ENCODE results near the gene TNIP2.

Gene TNIP2

DNA sequence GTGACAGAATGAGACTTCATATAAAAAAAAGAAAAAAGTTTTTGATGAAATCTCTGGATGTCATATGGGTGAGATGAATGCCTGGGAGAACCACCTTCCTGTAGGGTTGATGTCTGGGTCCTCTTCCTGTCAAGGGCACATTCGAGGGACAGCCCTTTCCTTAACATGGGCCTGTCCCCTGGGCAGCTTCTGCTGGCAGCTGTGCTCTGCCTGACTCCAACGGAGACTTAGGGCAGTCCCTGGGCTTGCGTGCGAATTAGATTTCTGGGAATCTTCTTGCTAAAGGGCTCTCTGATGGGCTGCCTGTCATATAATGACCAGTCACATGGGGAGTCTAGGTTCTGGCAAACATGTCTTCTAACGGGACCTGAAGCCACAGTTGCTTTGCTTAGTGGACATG is 40.7 kb downstream of the TNIP2 start:
- no peak for DNase-seq (ENCODE audit: low spot score in 2 of 2)
- Histone ChIP-seq H3K27me3 (ENCODE audit: low read depth) (no peaks in the 10 kb centered on the region), H3K9me3 (no peaks in the 10 kb centered on the region), H3K4me3 (no peak overlapping the region), H3K4me1 (peaks cover 5% of the 10 kb centered on the region), H3K36me3 (replicated peaks) (peaks cover 52% of the 10 kb centered on the region)
- in situ Hi-C loops (cut with MboI; ENCODE audit: low sequenced_read_pairs), result no loop called here

DNA sequence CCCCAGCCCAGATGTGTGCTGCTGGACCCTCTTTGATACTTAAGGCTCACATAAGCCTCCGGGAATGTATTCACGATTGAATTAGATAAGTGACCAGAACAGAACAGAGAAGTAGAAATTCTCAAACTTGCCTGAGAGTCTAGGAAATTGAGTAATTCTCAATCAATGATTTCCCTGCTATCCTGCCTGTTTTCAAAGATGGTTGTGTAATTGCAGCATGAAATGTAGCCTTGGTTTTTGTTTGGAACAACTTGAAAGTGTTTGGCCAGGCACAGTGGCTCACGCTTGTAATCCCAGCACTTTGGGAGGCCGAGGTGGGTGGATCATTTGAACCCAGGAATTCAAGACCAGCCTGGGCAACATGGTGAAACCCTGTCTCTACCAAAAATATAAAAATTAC is 41.2 kb downstream of the TNIP2 start:
- no peak overlapping the region for H3K4me3 ChIP-seq
- H3K9me3 ChIP-seq, result no peaks in the 10 kb centered on the region
- peaks cover 5% of the 10 kb centered on the region for H3K4me1 ChIP-seq
- H3K36me3 ChIP-seq (replicated peaks), result peaks cover 47% of the 10 kb centered on the region
- no peak for DNase-seq (ENCODE audit: low spot score in 2 of 2)
- in situ Hi-C loops (cut with MboI; ENCODE audit: low sequenced_read_pairs), result no loop called here
- no peaks in the 10 kb centered on the region for H3K27me3 ChIP-seq (ENCODE audit: low read depth)

DNA sequence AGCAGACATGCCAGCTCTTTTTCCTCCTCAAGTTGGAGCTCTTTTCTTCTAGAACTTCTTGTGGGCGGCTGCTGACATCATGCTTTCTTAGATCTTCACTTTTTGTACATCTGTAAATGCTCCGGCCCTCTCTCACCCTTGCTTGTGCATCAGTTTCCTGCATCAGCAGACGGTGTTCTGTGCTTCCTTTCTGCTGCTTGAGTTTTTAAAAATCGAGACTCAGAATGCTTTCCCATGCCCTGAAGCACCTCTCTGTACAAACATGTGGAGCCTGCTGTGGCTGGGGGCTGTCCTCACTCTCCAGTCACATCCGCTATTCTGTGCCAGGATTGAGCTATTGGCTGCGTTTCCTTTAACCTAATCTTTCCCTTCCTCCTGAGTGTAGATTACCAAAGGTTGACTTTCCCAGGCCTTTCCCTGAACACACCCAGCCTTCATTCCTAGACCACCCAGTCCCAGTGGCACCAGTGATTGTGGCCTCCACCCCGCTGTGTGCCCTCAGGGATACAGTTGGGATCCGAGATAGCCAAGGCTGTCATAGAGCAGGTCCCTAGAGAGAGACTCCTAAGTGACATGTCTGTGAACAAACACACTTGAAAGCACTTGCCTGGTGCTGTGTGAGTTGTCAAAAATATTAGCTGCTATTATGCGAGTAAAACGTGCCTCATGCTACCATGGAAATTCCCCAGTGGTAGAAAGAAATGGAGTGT is 41.9 kb downstream of the TNIP2 start:
- Histone ChIP-seq H3K27me3 (ENCODE audit: low read depth) (no peaks in the 10 kb centered on the region), H3K36me3 (replicated peaks) (peaks cover 45% of the 10 kb centered on the region), H3K9me3 (no peaks in the 10 kb centered on the region), H3K4me1 (peaks cover 5% of the 10 kb centered on the region), H3K4me3 (no peak overlapping the region)
- no peak for DNase-seq (ENCODE audit: low spot score in 2 of 2)
- in situ Hi-C loops (cut with MboI; ENCODE audit: low sequenced_read_pairs), result no loop called here

GRCh38 chr4:2713337-2713736 is 42.8 kb downstream of the TNIP2 start:
- in situ Hi-C loops (cut with MboI; ENCODE audit: low sequenced_read_pairs), result no loop called here
- Histone ChIP-seq H3K4me1 (peaks cover 5% of the 10 kb centered on the region), H3K9me3 (no peaks in the 10 kb centered on the region), H3K4me3 (no peak overlapping the region), H3K36me3 (replicated peaks) (peaks cover 36% of the 10 kb centered on the region), H3K27me3 (ENCODE audit: low read depth) (no peaks in the 10 kb centered on the region)
- no peak for DNase-seq (ENCODE audit: low spot score in 2 of 2)

- Histone ChIP-seq H3K36me3 (replicated peaks) (peaks cover 33% of the 10 kb centered on the region), H3K4me1 (peaks cover 5% of the 10 kb centered on the region), H3K4me3 (no peak overlapping the region), H3K27me3 (ENCODE audit: low read depth) (no peaks in the 10 kb centered on the region), H3K9me3 (no peaks in the 10 kb centered on the region)
- in situ Hi-C loops (cut with MboI; ENCODE audit: low sequenced_read_pairs), result no loop called here
- DNase-seq (ENCODE audit: low spot score in 2 of 2), result peak; percentile 12 to 50
Measured at GRCh38 chr4:2712261-2712842, 43.8 kb downstream of the TNIP2 start.

DNA sequence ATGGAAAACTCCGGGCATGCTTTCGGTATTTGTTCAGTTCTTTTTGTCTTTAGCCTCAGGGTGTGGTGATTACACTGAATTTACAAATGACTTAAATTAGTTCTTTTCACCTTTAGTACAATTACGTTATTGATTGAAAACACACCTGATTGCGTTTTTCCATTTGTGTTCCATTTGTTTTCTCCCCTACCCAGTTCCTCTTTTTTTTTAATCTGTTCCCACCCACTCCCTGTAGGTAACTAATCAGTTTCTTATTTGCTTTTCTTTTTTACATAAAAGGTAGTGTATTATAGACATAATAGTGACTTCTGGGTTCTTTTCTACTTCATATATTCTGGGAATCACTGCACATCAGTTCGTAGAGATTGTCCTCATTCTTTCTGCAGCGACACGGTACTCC is 53.4 kb downstream of the TNIP2 start:
- Histone ChIP-seq H3K36me3 (replicated peaks) (peaks cover 61% of the 10 kb centered on the region), H3K27me3 (ENCODE audit: low read depth) (no peaks in the 10 kb centered on the region), H3K4me3 (no peak overlapping the region), H3K9me3 (no peaks in the 10 kb centered on the region), H3K4me1 (no peaks in the 10 kb centered on the region)
- in situ Hi-C loops (cut with MboI; ENCODE audit: low sequenced_read_pairs), result no loop called here
- no peak for DNase-seq (ENCODE audit: low spot score in 2 of 2)

DNA sequence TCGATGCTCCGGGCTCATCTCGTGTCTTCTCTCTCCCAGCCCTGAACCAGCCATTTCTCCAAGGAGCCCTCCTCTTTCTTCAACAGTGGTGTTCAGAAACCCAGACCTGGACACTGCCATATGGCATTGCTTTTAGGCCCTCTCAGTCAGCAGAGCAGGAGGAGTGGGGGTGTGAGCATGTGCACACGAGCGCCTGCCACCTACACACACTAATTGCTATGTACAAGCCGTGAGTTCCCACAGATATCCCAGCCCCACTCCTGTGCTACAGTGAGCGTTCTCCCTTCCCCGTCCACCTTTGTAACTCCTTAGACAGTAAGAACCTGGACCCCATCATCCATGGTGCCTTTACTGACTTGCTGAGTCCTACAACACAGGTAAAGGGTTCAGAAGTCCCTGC is 53.8 kb downstream of the TNIP2 start:
- in situ Hi-C loops (cut with MboI; ENCODE audit: low sequenced_read_pairs), result no loop called here
- Histone ChIP-seq H3K27me3 (ENCODE audit: low read depth) (no peaks in the 10 kb centered on the region), H3K9me3 (no peaks in the 10 kb centered on the region), H3K4me3 (no peak overlapping the region), H3K4me1 (no peaks in the 10 kb centered on the region), H3K36me3 (replicated peaks) (peaks cover 64% of the 10 kb centered on the region)
- no peak for DNase-seq (ENCODE audit: low spot score in 2 of 2)

- no peak for DNase-seq (ENCODE audit: low spot score in 2 of 2)
- Histone ChIP-seq H3K27me3 (ENCODE audit: low read depth) (no peaks in the 10 kb centered on the region), H3K4me3 (no peak overlapping the region), H3K4me1 (no peaks in the 10 kb centered on the region), H3K36me3 (replicated peaks) (peaks cover 80% of the 10 kb centered on the region), H3K9me3 (no peaks in the 10 kb centered on the region)
- in situ Hi-C loops (cut with MboI; ENCODE audit: low sequenced_read_pairs), result no loop called here
Measured at GRCh38 chr4:2700031-2700430, 56.1 kb downstream of the TNIP2 start.

- DNase-seq (ENCODE audit: low spot score in 2 of 2), result no peak
- H3K36me3 ChIP-seq (replicated peaks), result peaks cover 84% of the 10 kb centered on the region
- no peaks in the 10 kb centered on the region for H3K27me3 ChIP-seq (ENCODE audit: low read depth)
- no peaks in the 10 kb centered on the region for H3K9me3 ChIP-seq
- H3K4me1 ChIP-seq, result no peaks in the 10 kb centered on the region
- in situ Hi-C loops (cut with MboI; ENCODE audit: low sequenced_read_pairs), result no loop called here
- no peak overlapping the region for H3K4me3 ChIP-seq
Measured at GRCh38 chr4:2699534-2699933, 56.6 kb downstream of the TNIP2 start.

DNA sequence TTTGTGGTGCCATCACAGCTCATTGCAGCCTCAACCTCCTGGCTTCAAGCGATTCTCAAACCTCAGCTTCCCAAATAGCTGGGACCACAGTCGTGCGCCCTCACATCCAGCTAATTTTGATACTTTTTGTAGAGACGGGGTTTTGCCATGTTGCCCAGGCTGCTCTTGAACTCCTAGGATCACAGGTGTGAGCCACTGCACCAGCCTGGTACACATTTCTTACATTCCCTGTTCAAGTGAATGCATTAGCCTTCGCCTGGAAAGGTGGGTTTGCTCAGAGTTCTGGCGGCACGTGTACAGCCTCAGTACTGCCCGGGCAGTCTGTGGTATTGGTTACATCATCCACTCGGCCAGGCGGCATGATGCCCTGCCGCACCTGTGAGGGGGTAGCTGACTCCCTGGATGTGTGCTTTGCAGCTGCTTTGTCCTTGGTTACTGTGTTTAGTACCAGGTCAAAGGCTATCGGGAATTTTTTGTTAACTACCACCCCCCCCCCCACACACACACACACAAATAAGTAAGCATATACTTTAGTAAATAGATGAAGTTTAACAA is 57.1 kb downstream of the TNIP2 start:
- DNase-seq (ENCODE audit: low spot score in 2 of 2), result no peak
- H3K4me3 ChIP-seq, result no peak overlapping the region
- H3K27me3 ChIP-seq (ENCODE audit: low read depth), result no peaks in the 10 kb centered on the region
- peaks cover 88% of the 10 kb centered on the region for H3K36me3 ChIP-seq (replicated peaks)
- in situ Hi-C loops (cut with MboI; ENCODE audit: low sequenced_read_pairs), result no loop called here
- no peaks in the 10 kb centered on the region for H3K4me1 ChIP-seq
- no peaks in the 10 kb centered on the region for H3K9me3 ChIP-seq

DNA sequence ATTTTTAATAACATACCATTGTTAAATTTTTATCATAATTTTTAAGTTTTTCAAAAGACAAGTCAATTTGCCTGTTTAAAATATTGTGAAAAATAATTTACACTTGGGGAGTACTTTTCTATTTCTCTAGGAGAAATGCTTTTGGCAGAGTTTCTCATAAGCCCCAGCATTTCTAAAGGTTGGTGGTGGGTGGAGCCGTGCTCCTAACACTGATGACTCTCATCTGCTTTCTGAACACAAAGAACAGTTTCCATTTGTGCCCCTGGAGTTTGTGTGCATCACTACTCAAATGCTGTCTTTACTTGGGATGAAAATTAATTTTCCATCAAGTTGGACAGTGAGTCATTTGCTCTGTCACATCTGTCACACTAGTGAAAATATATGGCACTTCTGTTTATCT is 57.6 kb downstream of the TNIP2 start:
- no peak for DNase-seq (ENCODE audit: low spot score in 2 of 2)
- in situ Hi-C loops (cut with MboI; ENCODE audit: low sequenced_read_pairs), result no loop called here
- Histone ChIP-seq H3K9me3 (no peaks in the 10 kb centered on the region), H3K4me3 (no peak overlapping the region), H3K36me3 (replicated peaks) (peaks cover 90% of the 10 kb centered on the region), H3K4me1 (no peaks in the 10 kb centered on the region), H3K27me3 (ENCODE audit: low read depth) (no peaks in the 10 kb centered on the region)

GRCh38 chr4:2697995-2698414 is 58.1 kb downstream of the TNIP2 start:
- DNase-seq (ENCODE audit: low spot score in 2 of 2), result no peak
- Histone ChIP-seq H3K4me1 (no peaks in the 10 kb centered on the region), H3K27me3 (ENCODE audit: low read depth) (no peaks in the 10 kb centered on the region), H3K36me3 (replicated peaks) (peaks cover 87% of the 10 kb centered on the region), H3K4me3 (no peak overlapping the region), H3K9me3 (no peaks in the 10 kb centered on the region)
- in situ Hi-C loops (cut with MboI; ENCODE audit: low sequenced_read_pairs), result no loop called here

DNA sequence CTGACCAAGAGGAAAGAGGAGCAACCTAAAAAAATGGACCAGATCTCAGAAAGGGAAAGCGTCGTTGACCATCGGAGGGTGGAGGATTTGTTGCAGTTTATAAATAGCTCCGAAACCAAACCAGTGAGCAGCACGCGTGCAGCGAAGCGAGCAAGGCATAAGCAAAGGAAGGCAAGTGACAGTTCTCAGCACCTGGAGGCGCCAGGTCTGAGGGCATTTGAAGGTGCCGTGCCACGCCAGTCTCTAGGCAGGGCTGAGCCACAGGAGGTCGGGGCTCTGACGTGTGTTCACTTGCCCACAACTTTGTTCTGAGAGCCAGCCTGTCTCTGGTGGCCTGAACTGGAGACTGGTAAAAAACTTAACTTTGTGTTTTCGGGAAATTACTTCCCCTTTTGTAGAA is 59.7 kb downstream of the TNIP2 start:
- H3K27me3 ChIP-seq (ENCODE audit: low read depth), result no peaks in the 10 kb centered on the region
- peaks cover 85% of the 10 kb centered on the region for H3K36me3 ChIP-seq (replicated peaks)
- H3K9me3 ChIP-seq, result no peaks in the 10 kb centered on the region
- H3K4me3 ChIP-seq, result no peak overlapping the region
- no peak for DNase-seq (ENCODE audit: low spot score in 2 of 2)
- in situ Hi-C loops (cut with MboI; ENCODE audit: low sequenced_read_pairs), result no loop called here
- no peaks in the 10 kb centered on the region for H3K4me1 ChIP-seq

DNA sequence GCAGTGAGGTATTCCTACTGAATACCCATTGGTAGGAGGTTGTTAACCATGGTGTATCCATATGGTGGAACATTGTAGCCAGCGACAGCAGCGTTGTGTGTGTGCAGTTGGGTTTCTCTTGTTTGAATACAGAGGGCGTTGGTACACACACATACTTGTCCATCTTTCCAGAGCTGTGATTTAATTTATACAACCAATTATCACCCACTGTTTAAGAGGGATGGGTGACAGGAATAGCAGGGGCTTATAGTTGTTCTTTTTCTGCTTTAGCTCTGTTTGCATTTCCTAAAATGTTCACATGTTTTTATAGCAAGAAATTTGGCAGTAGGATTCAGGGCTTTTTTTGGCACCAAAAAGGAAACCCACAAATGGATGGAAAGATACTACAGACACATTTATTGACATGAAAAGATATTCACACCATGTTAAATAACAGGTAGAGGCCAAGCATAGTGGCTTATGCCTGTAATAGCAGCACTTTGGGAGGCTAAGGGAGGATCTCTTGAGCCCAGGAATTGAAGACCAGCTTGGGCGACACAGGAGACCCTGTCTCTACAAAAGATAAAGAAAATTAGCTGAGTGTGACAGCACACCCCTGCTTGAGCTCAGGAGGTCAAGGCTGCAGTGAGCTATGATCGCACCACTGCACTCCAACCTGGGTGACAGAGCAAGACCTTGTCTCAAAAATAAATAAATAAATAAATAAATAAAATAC is 60.6 kb downstream of the TNIP2 start:
- Histone ChIP-seq H3K4me1 (no peaks in the 10 kb centered on the region), H3K36me3 (replicated peaks) (peaks cover 91% of the 10 kb centered on the region), H3K4me3 (no peak overlapping the region), H3K27me3 (ENCODE audit: low read depth) (no peaks in the 10 kb centered on the region), H3K9me3 (no peaks in the 10 kb centered on the region)
- no peak for DNase-seq (ENCODE audit: low spot score in 2 of 2)
- in situ Hi-C loops (cut with MboI; ENCODE audit: low sequenced_read_pairs), result no loop called here

All from HAP-1 (cell line).